Measurements from ENCODE around the gene GHDC.
"Not testable (repeated sequence)": the region's sequence is repeated elsewhere in the genome, so short reads cannot be mapped to it uniquely, and the experiment has no call there.

The GHDC gene

GRCh38 chr17:42146911-42147607, 47.2 kb downstream of the GHDC start:
- DNase-seq (ENCODE audit: low read depth), result no peak

GRCh38 chr17:42143138-42143537, 51.2 kb downstream of the GHDC start:
- DNase-seq (ENCODE audit: low read depth), result not testable (repeated sequence)

GRCh38 chr17:42142371-42142896, 51.9 kb downstream of the GHDC start:
- no peak for DNase-seq (ENCODE audit: low read depth)

- no peak for DNase-seq (ENCODE audit: low read depth)
These were observed 52.9 kb downstream of the GHDC start for GRCh38 chr17:42141382-42141781.

DNA sequence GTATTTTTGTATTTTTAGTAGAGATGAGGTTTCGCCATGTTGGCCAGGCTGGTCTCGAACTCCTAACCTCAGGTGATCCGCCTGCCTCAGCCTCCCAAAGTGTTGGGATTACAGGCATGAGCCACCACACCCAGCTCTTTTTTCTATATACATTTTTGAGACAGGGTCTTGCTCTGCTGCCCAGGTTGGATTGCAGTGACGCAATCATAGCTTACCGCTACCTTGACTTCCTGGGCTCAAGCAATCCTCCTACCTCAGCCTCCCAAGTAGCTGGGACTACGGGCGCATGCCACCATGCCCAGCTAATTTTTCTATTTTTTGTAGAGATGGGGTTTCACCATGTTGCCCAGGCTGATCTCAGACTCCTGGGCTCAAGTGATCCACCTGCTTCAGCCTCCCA, 53.6 kb downstream of the GHDC start:
- DNase-seq (ENCODE audit: low read depth), result not testable (repeated sequence)

Measured in stimulated activated CD8-positive, alpha-beta memory T cell treated with anti-CD3 and anti-CD28 coated beads, Interleukin-15, amount 100 ng/mL, for 24 hours (primary cell).